ENCODE measurements around the gene PLEK2. TPM values are rescaled to one million over a fixed set of nuclear protein-coding genes. Genes with fewer than 3 reads are reported as not detected.

Gene PLEK2
- total RNA-seq, 1 experiment from 2014 or later: 1.3 TPM

Small RNAs within 50 kb of the gene (microRNA-seq; reads per million reads assigned to microRNA genes)
- not detected for gene MIR5694 (ENCODE audit: borderline number of aligned reads)

Other genes starting within 250 kb of the PLEK2 start
- not detected in 3 replicates for gene GARIN2, start 222.7 kb downstream of the PLEK2 start, total RNA-seq (2021)
- gene PALS1, start 170.7 kb downstream of the PLEK2 start, total RNA-seq (2021): 18.0 to 21.7 TPM (median 21.0 TPM) in 3 replicates
- 51.1 to 54.0 TPM (median 51.4 TPM) in 3 replicates for gene ATP6V1D, start 52.4 kb downstream of the PLEK2 start, total RNA-seq (2021)
- 123 to 137 TPM (median 125 TPM) in 3 replicates for gene EIF2S1, start 51.8 kb downstream of the PLEK2 start, total RNA-seq (2021)
- 0.69 to 0.90 TPM (median 0.87 TPM) in 3 replicates for gene TMEM229B, start 76.6 kb upstream of the PLEK2 start, total RNA-seq (2021)
- 45.4 to 49.8 TPM (median 48.3 TPM) in 3 replicates for gene PLEKHH1, start 121.1 kb upstream of the PLEK2 start, total RNA-seq (2021)
- gene PIGH, start 188.1 kb upstream of the PLEK2 start, total RNA-seq (2021): 6.6 to 7.8 TPM (median 6.8 TPM) in 3 replicates
- 29.8 to 38.5 TPM (median 33.0 TPM) in 3 replicates for gene ARG2, start 207.8 kb upstream of the PLEK2 start, total RNA-seq (2021)